ENCODE measurements around the gene FYN.

FYN gene

GRCh38 chr6:111834356-111834755, 38.9 kb downstream of the FYN start:
- DNase-seq (ENCODE audit: low read depth in 4 of 4, low spot score in 1 of 4), result no peak

GRCh38 chr6:111832833-111833418, 40.3 kb downstream of the FYN start:
- DNase-seq (ENCODE audit: low read depth in 4 of 4, low spot score in 1 of 4), result no peak

DNA sequence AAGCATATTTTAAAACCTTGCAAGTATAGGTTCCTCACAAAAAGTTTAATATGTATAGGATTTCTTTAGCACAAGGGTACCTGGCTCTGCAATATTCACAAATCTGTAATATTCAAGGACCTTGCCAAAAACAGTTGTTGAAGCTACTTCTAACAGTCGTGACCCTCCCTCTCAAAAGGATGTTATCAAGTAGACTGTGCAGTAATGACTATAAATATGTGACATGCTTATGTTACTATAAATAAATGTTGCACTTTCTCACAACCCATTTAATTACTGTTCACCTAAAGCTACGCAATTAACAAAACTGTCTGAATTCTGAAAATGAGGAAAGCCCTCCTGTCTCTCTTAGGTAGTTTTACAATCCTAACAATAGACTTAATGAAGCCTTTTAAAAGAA, 41.8 kb downstream of the FYN start:
- DNase-seq (ENCODE audit: low read depth in 4 of 4, low spot score in 1 of 4), result no peak

DNA sequence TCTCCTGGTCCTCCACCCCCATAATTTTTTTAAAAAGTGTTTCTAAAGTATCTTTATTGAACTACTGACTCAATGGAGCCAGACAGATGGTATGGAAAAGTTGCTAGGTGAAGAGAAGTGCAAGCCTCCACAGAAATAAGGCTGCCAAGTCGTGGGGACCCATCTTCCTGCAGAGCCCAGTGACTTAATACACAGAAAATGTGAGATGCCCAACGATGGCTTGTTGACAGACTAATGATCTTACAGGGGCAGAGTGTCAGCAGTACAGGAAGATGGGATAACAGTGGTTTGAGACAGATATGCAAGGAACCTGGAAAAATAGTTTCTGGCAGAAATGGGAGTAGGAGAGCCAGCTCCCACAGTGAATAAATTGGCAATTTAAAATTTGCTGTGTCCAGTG, 43.3 kb downstream of the FYN start:
- DNase-seq (ENCODE audit: low read depth in 4 of 4, low spot score in 1 of 4), result no peak

DNA sequence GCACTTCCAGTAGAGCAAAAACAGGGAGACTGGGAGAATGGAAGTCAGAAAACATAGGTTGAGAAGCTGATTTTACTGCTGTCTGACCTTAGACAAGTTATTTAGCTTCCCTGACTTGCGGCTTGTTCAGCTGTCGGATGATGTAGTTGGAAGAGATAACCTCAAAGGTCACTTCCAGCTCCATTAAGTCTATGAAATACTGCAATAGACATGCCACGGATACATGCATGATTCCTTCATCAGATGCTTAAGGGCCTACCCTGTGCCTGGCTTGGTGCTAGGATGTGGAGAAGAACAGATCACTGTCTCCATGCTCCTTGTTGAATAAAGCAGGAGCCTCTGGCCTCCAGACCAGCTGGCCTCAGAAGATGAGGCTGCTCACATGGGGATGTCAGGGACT, 43.7 kb downstream of the FYN start:
- no peak for DNase-seq (ENCODE audit: low read depth in 4 of 4, low spot score in 1 of 4)

DNA sequence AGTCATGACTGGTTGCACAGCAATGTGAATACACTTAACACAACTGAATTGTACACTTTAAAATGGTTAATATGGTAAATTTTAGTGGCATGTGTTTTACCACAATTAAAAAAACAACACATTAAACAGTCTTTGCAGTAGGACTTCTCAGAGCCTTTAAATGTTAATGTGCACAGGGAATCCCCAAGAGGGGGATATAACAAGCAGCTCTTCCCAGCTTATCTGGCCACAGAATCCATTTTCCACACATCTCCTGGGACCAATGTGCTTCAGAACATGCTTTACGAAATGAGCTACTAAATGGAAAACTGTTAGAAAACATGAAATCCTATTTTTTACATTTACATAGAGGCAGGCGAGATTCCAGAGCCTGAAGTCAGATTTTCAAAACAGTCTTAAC, 44.4 kb downstream of the FYN start:
- no peak for DNase-seq (ENCODE audit: low read depth in 4 of 4, low spot score in 1 of 4)

GRCh38 chr6:111825439-111826086, 47.7 kb downstream of the FYN start:
- DNase-seq (ENCODE audit: low read depth in 4 of 4, low spot score in 1 of 4), result no peak

DNA sequence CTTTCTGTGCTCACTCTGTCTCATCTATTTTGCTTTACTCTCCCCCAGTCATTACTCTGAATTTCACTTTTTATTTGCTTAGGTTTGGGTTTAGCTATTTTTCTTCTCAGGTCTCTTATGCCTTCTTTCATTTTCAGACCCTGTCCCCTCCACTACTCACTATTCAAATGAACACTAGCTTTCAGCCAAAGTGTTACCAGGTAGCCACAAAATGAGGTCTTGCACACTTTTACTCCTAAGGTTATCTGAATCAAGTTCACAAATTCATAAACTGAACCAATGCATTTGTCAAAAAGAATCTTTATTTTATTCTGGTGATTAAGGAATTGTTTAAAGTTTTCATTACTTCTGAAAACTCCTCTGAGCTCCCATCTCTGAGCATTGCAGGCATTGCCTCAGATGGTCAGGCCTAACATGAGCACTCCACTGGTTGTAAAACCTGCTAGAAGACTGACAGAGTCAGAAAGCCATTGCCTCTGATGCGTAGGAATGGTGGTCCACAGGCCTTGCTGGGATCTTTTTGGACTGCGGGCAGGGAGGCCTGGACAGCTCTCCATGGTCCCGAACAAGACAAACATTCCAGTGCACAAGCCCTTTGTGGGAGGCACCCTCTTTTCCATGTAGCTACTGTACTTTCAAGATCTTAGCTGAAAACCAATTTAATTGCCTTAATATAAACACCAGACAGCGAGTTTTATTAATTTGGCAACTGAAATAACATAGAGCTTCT, 48.5 kb downstream of the FYN start:
- DNase-seq (ENCODE audit: low read depth in 4 of 4, low spot score in 1 of 4), result no peak

GRCh38 chr6:111823831-111824607, 49.2 kb downstream of the FYN start:
- no peak for DNase-seq (ENCODE audit: low read depth in 4 of 4, low spot score in 1 of 4)

- DNase-seq (ENCODE audit: low read depth in 4 of 4, low spot score in 1 of 4), result no peak
Measured at GRCh38 chr6:111823012-111823411, 50.2 kb downstream of the FYN start.

DNA sequence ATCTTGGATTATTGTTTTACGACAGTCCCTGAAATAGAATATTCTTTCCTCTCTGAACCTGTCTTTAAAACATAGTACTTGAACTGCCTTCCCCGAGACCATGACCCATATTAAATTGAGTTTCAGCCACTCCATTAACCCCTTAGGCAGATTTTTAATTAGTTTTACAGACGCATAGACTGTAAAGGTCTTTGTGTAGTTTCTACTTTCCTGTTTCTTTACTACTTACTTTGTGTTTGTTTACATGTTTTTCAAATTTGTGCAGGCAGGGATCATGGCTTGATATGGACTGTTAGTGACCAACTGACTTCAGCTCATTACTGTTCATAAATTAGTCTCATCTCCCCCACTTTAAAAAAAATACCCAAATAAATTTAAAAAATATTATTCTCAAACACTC, 53.8 kb downstream of the FYN start:
- no peak for DNase-seq (ENCODE audit: low read depth in 4 of 4, low spot score in 1 of 4)

- no peak for DNase-seq (ENCODE audit: low read depth in 4 of 4, low spot score in 1 of 4)
Measured at GRCh38 chr6:111818539-111819226, 54.6 kb downstream of the FYN start.

DNA sequence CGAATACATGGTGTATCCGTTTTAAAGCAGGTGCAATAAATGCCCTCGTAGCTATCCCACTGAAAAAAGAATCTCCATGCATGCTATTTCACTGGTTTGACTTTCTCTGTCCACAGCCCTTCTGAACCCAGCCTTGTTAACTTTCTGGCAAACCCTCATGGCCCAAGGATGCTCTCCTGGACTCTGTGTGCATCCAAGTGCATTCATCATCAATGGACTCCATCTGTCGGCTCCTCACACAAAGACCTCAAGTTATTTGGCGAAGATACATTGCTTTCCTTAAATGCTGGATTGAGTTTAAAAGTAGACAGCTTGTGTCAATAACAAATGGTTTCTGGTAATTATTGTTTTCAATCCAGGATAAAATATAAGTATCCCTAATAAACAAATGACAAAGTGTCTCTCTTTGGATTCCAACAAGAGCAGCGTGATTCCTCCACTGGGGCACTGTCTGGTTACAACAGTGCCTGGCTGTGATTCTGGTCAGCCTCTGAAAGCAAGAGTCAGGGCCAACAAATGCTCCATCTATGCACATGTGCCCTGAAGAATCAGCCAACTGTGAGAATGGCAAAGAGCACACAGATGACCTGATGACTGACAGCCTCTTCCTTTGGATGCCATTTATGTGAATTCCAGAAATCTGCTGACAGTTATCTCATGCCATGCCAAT, 55.7 kb downstream of the FYN start:
- DNase-seq (ENCODE audit: low read depth in 4 of 4, low spot score in 1 of 4), result no peak

GRCh38 chr6:111813677-111814310, 59.5 kb downstream of the FYN start:
- no peak for DNase-seq (ENCODE audit: low read depth in 4 of 4, low spot score in 1 of 4)

DNA sequence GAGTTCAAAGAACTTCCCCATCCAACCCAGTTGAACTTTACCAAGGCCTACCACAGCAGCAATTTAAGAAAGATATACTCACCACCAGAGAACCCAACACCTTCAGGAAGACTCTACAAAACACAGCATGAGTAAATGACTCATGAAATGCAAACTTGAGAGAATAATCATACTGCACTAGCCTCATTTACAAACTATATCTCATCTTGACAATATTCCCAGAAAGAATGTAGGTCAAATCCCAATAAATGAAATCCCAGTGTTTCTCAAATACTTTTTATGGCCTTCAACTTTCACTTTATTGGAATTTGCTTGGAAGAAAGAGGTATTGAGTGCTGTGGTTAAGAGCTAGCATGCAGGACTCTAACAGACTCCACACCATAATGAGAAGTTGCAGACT, 60.0 kb downstream of the FYN start:
- no peak for DNase-seq (ENCODE audit: low read depth in 4 of 4, low spot score in 1 of 4)

DNA sequence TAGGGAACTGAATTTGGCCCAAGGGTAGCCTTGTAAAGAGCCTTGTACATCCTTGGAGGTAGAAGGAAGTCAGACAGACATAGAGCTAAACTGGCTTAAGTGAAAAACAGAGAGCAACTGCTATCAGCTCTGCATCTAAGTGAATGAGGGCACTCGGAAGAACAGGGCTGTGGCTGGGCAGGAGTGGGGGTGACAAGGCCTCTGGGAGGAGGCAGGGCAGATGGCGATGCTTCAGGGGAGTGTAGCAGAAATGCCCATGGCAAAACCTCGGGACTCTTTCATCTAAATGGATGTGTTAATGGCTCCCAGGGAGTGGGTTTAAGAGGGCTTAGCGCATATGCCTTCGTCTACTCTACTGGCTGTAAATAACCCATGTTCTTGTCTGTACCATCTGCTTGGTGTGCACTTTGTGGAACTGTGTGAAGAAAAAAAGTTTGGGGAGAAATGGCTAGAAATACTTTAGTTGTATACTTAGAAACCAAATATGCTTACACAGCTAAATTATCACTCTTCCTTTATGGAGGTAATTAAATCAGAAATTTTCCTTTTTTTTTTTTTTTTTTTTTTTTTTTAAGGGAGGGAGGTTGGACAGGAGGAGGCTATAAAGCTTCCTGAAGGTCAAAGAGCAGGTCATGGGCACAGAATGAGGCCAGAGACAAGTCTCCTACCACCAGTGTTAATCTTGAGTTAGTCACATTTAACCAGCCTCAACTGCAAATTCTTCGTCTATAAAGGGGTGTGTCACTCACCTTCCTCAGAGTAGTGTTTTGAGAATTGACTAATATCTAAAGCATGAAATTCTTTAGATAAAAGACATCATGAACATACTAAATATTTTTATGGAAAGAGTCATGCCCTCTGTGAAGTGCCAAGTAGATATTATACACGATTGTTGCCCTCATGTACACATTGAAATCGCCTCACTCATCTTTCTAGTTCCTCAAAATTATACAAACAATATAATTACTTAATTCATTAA, 60.9 kb downstream of the FYN start:
- DNase-seq (ENCODE audit: low read depth in 4 of 4, low spot score in 1 of 4), result no peak

GRCh38 chr6:111810294-111811131, 62.7 kb downstream of the FYN start:
- no peak for DNase-seq (ENCODE audit: low read depth in 4 of 4, low spot score in 1 of 4)

GRCh38 chr6:111809766-111810165, 63.5 kb downstream of the FYN start:
- DNase-seq (ENCODE audit: low read depth in 4 of 4, low spot score in 1 of 4), result no peak
